ENCODE data around the gene NLE1. TPM values are rescaled to one million over a fixed set of nuclear protein-coding genes. Genes with fewer than 3 reads are reported as not detected.

The NLE1 gene
- total RNA-seq, 1 experiment from 2014 or later = 23.3 TPM

GRCh38 chr17:35079547-35080423, 62.3 kb downstream of the NLE1 start:
- intact Hi-C loops (cut with micrococcal nuclease; ENCODE audit: unreplicated experiment) = no loop called here
- no TSS peak for BruUV-seq (replicated peaks)
- ChIA-PET CTCF (no interaction called here), POLR2A (ENCODE audit: low non-redundant PET) (no interaction called here)
- no peak for TF ChIP-seq CTCF (conservative IDR thresholded peaks at IDR 0.05; ENCODE audit: low read depth, low read length)
- no peak for TF ChIP-seq EZH2 (IDR thresholded peaks at IDR 0.05; ENCODE audit: borderline replicate concordance, low read depth, low read length, poor library complexity, severe bottlenecking)
- H3K4me1 ChIP-seq (ENCODE audit: insufficient read depth, low read length, poor library complexity, severe bottlenecking) = peaks cover 21% of the 10 kb centered on the region
- H3K9me3 ChIP-seq (ENCODE audit: low read depth, low read length, poor library complexity, severe bottlenecking) = no peaks in the 10 kb centered on the region
- H3K36me3 ChIP-seq (ENCODE audit: insufficient read depth, low read length, poor library complexity, severe bottlenecking) = no peaks in the 10 kb centered on the region
- no peak for DNase-seq (ENCODE audit: low spot score)
- H3K27me3 ChIP-seq (replicated peaks; ENCODE audit: insufficient read depth, low read depth, low read length, poor library complexity) = no peaks in the 10 kb centered on the region
- no peak overlapping the region for H3K4me3 ChIP-seq (ENCODE audit: low read depth, low read length, poor library complexity, severe bottlenecking)
- H3K27ac ChIP-seq (ENCODE audit: low read depth, low read length, poor library complexity, severe bottlenecking) = no peak overlapping the region

Other genes starting within 250 kb of the NLE1 start
- 0.48 and 0.60 TPM in 2 replicates for gene CCT6B, start 180.8 kb downstream of the NLE1 start, total RNA-seq (2021)
- gene ZNF830, start 180.8 kb downstream of the NLE1 start, total RNA-seq (2021) = 9.1 and 10.1 TPM in 2 replicates
- 23.0 and 29.2 TPM in 2 replicates for gene LIG3, start 161.8 kb downstream of the NLE1 start, total RNA-seq (2021)
- gene RFFL, start 78.6 kb downstream of the NLE1 start, total RNA-seq (2021) = 9.7 and 10.5 TPM in 2 replicates
- gene RAD51D, start 22.4 kb downstream of the NLE1 start, total RNA-seq (2021) = 10.2 and 12.1 TPM in 2 replicates
- gene FNDC8, start 20.7 kb downstream of the NLE1 start, total RNA-seq (2021) = not detected in 2 replicates
- not detected in 2 replicates for gene UNC45B, start 5.5 kb upstream of the NLE1 start, total RNA-seq (2021)
- not detected in 2 replicates for gene SLC35G3, start 52.1 kb upstream of the NLE1 start, total RNA-seq (2021)
- gene SLFN5, start 100.8 kb upstream of the NLE1 start, total RNA-seq (2021) = 5.2 and 5.3 TPM in 2 replicates
- 132 and 141 TPM in 2 replicates for gene SLFN11, start 231.3 kb upstream of the NLE1 start, total RNA-seq (2021)